ENCODE results near the gene TSPAN5.

The TSPAN5 gene

DNA sequence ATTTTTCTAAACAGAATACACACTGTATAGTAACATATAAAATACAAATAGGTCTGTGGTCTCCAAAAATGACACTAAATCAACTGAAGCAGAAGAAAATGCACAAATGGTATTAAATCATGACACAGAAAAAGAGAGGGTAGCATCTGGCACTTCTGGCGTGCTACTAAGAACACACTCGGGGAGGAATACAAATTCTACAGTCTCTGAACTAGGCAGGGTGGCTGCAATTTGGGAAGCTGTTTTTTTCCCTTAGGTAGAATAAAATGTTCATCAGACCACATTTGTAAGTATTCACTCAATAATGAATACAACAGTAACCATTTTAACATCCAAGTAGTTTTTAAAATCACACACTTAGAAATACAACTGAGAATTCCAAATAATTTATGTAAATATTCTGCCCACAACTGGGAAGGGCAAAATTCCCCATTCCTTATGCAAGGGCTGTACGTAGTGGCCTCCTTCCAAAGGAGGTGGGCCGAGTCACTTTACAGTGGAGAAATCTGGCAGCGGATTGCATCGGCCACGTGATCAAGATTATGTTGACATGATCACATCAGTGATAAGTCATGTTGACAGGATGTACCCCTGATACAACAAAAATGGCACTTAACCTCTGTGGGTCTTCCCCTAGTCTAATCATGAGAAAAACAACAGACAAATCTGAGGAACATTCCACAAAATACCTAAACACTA, 101.1 kb downstream of the TSPAN5 start:
- no peaks in the 10 kb centered on the region for H3K27me3 ChIP-seq (ENCODE audit: insufficient read depth, low read length)
- peak overlapping the region; percentile 48 for H3K27ac ChIP-seq (ENCODE audit: low read depth, low read length)
- peaks cover 60% of the 10 kb centered on the region for H3K79me2 ChIP-seq (ENCODE audit: control insufficient read depth, insufficient read depth, low read length, unreplicated experiment)
- H3K4me3 ChIP-seq (ENCODE audit: low read depth, low read length) = 0 out of 2 replicates have a peak overlapping the region, but pooled peaks have one; percentile 1
- peaks cover 34% of the 10 kb centered on the region for H3K4me1 ChIP-seq (ENCODE audit: control insufficient read depth, insufficient read depth, low read length, unreplicated experiment)
- H2AFZ ChIP-seq (ENCODE audit: low read length, unreplicated experiment) = no peak overlapping the region
- H3K36me3 ChIP-seq (ENCODE audit: insufficient read depth, low read length) = peaks cover 6% of the 10 kb centered on the region

- Histone ChIP-seq H3K27ac (ENCODE audit: low read depth, low read length) (peak overlapping the region; percentile 48), H3K27me3 (ENCODE audit: insufficient read depth, low read length) (no peaks in the 10 kb centered on the region), H3K36me3 (ENCODE audit: insufficient read depth, low read length) (peaks cover 6% of the 10 kb centered on the region), H3K79me2 (ENCODE audit: control insufficient read depth, insufficient read depth, low read length, unreplicated experiment) (peaks cover 59% of the 10 kb centered on the region), H2AFZ (ENCODE audit: low read length, unreplicated experiment) (no peak overlapping the region), H3K4me3 (ENCODE audit: low read depth, low read length) (peak overlapping the region; percentile 16; the same call in 1 of the 2 replicates), H3K4me1 (ENCODE audit: control insufficient read depth, insufficient read depth, low read length, unreplicated experiment) (peaks cover 34% of the 10 kb centered on the region)
Observed at GRCh38 chr4:98556451-98556850, 102.0 kb downstream of the TSPAN5 start.

- H3K4me1 ChIP-seq (ENCODE audit: control insufficient read depth, insufficient read depth, low read length, unreplicated experiment) = peaks cover 34% of the 10 kb centered on the region
- no peak overlapping the region for H2AFZ ChIP-seq (ENCODE audit: low read length, unreplicated experiment)
- H3K36me3 ChIP-seq (ENCODE audit: insufficient read depth, low read length) = peaks cover 6% of the 10 kb centered on the region
- no peaks in the 10 kb centered on the region for H3K27me3 ChIP-seq (ENCODE audit: insufficient read depth, low read length)
- peaks cover 55% of the 10 kb centered on the region for H3K79me2 ChIP-seq (ENCODE audit: control insufficient read depth, insufficient read depth, low read length, unreplicated experiment)
- peak overlapping the region; percentile 16; the same call in 1 of the 2 replicates for H3K4me3 ChIP-seq (ENCODE audit: low read depth, low read length)
- peak overlapping the region; percentile 48 for H3K27ac ChIP-seq (ENCODE audit: low read depth, low read length)
Observed at GRCh38 chr4:98555798-98556445, 102.5 kb downstream of the TSPAN5 start.

GRCh38 chr4:98546910-98547594, 111.4 kb downstream of the TSPAN5 start:
- H3K27ac ChIP-seq (ENCODE audit: low read depth, low read length) = peak overlapping the region; percentile 59
- peaks cover 3% of the 10 kb centered on the region for H3K4me1 ChIP-seq (ENCODE audit: control insufficient read depth, insufficient read depth, low read length, unreplicated experiment)
- H3K79me2 ChIP-seq (ENCODE audit: control insufficient read depth, insufficient read depth, low read length, unreplicated experiment) = peaks cover 32% of the 10 kb centered on the region
- peak overlapping the region; percentile 72 for H3K4me3 ChIP-seq (ENCODE audit: low read depth, low read length)
- no peaks in the 10 kb centered on the region for H3K27me3 ChIP-seq (ENCODE audit: insufficient read depth, low read length)
- H2AFZ ChIP-seq (ENCODE audit: low read length, unreplicated experiment) = peak overlapping the region; percentile 70
- no peaks in the 10 kb centered on the region for H3K36me3 ChIP-seq (ENCODE audit: insufficient read depth, low read length)

GRCh38 chr4:98544818-98545414, 113.5 kb downstream of the TSPAN5 start:
- Histone ChIP-seq H3K27me3 (ENCODE audit: insufficient read depth, low read length) (no peaks in the 10 kb centered on the region), H3K36me3 (ENCODE audit: insufficient read depth, low read length) (no peaks in the 10 kb centered on the region), H3K79me2 (ENCODE audit: control insufficient read depth, insufficient read depth, low read length, unreplicated experiment) (peaks cover 34% of the 10 kb centered on the region), H3K27ac (ENCODE audit: low read depth, low read length) (no peak overlapping the region), H3K4me3 (ENCODE audit: low read depth, low read length) (no peak overlapping the region), H3K4me1 (ENCODE audit: control insufficient read depth, insufficient read depth, low read length, unreplicated experiment) (peaks cover 3% of the 10 kb centered on the region), H2AFZ (ENCODE audit: low read length, unreplicated experiment) (no peak overlapping the region)

DNA sequence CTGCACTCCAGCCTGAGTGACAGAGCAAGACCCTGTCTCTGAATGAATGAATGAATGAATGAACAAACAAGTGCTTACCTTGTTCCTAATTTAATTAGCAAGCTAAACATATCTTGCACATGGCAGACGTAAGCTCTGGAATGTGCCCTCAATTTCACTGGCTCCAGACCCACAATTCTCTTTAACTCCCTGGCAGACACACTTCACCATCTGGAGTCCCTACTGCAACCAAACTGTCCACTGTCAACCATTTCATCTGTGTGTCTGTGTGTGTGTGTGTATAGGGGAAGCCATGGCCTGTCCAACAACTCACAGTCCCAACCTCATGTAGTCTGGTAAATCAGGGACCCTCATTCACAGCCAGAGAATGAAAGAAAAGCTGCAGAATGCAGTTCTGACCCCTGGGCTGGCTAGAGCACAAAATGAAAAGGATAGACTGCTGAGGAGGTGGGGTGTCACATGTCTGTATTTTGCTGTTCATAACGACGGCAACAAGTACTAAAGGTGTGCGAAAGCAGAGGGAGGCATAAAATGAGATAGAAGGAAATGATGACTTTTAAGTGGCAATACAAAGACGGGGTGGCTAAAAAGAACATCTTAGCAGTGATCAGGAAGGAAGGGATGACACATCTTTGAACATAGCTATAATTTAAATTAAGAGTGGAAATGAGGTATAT, 114.1 kb downstream of the TSPAN5 start:
- peaks cover 34% of the 10 kb centered on the region for H3K79me2 ChIP-seq (ENCODE audit: control insufficient read depth, insufficient read depth, low read length, unreplicated experiment)
- H3K4me3 ChIP-seq (ENCODE audit: low read depth, low read length) = no peak overlapping the region
- H3K27me3 ChIP-seq (ENCODE audit: insufficient read depth, low read length) = no peaks in the 10 kb centered on the region
- H2AFZ ChIP-seq (ENCODE audit: low read length, unreplicated experiment) = no peak overlapping the region
- H3K4me1 ChIP-seq (ENCODE audit: control insufficient read depth, insufficient read depth, low read length, unreplicated experiment) = peaks cover 3% of the 10 kb centered on the region
- no peak overlapping the region for H3K27ac ChIP-seq (ENCODE audit: low read depth, low read length)
- no peaks in the 10 kb centered on the region for H3K36me3 ChIP-seq (ENCODE audit: insufficient read depth, low read length)

GRCh38 chr4:98542011-98542410, 116.4 kb downstream of the TSPAN5 start:
- Histone ChIP-seq H3K79me2 (ENCODE audit: control insufficient read depth, insufficient read depth, low read length, unreplicated experiment) (peaks cover 38% of the 10 kb centered on the region), H3K27me3 (ENCODE audit: insufficient read depth, low read length) (no peaks in the 10 kb centered on the region), H2AFZ (ENCODE audit: low read length, unreplicated experiment) (no peak overlapping the region), H3K36me3 (ENCODE audit: insufficient read depth, low read length) (no peaks in the 10 kb centered on the region), H3K4me1 (ENCODE audit: control insufficient read depth, insufficient read depth, low read length, unreplicated experiment) (no peaks in the 10 kb centered on the region), H3K27ac (ENCODE audit: low read depth, low read length) (no peak overlapping the region), H3K4me3 (ENCODE audit: low read depth, low read length) (no peak overlapping the region)

DNA sequence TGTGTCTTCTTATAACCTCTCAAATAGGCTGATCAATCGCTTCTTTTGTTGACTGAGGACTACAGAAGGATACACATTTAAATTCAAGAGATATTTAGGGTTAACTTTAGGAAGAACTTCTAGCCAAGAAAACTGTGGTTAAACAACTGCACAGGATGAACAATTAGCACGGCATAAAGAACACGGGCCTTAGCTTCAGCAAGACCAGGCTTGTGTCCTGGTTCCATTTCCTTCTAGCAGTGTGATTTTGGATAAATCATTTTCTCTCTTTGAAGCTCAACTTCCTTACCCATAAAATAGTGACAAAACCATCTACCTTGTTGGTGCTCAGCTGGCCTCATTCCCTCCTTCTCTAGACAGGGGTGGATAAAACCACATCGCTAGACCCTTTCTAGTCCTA, 117.6 kb downstream of the TSPAN5 start:
- H3K79me2 ChIP-seq (ENCODE audit: control insufficient read depth, insufficient read depth, low read length, unreplicated experiment) = peaks cover 33% of the 10 kb centered on the region
- H3K27me3 ChIP-seq (ENCODE audit: insufficient read depth, low read length) = no peaks in the 10 kb centered on the region
- H3K4me3 ChIP-seq (ENCODE audit: low read depth, low read length) = no peak overlapping the region
- no peaks in the 10 kb centered on the region for H3K4me1 ChIP-seq (ENCODE audit: control insufficient read depth, insufficient read depth, low read length, unreplicated experiment)
- H3K27ac ChIP-seq (ENCODE audit: low read depth, low read length) = no peak overlapping the region
- no peak overlapping the region for H2AFZ ChIP-seq (ENCODE audit: low read length, unreplicated experiment)
- no peaks in the 10 kb centered on the region for H3K36me3 ChIP-seq (ENCODE audit: insufficient read depth, low read length)

DNA sequence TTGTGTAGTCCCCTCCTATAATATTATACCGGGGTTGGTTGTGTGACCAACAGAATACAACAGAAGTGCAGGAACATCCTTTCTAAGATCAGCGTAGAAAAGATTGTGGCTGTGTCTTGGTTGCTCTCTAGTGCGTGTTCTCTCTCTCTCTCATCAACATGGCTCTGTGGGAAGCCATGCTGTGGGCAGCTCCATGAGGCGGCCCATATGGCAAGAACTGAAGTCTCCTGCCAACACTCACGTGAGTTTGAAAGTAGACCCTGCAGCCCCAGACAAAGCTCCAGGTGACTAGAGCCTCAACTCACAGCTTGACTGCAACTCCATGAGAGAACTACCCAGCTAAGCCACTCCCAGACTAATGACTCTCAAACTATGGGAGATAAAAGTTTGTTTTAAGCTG, 118.7 kb downstream of the TSPAN5 start:
- H2AFZ ChIP-seq (ENCODE audit: low read length, unreplicated experiment) = no peak overlapping the region
- no peaks in the 10 kb centered on the region for H3K36me3 ChIP-seq (ENCODE audit: insufficient read depth, low read length)
- H3K4me3 ChIP-seq (ENCODE audit: low read depth, low read length) = no peak overlapping the region
- H3K27me3 ChIP-seq (ENCODE audit: insufficient read depth, low read length) = no peaks in the 10 kb centered on the region
- H3K4me1 ChIP-seq (ENCODE audit: control insufficient read depth, insufficient read depth, low read length, unreplicated experiment) = no peaks in the 10 kb centered on the region
- no peak overlapping the region for H3K27ac ChIP-seq (ENCODE audit: low read depth, low read length)
- H3K79me2 ChIP-seq (ENCODE audit: control insufficient read depth, insufficient read depth, low read length, unreplicated experiment) = peaks cover 23% of the 10 kb centered on the region

DNA sequence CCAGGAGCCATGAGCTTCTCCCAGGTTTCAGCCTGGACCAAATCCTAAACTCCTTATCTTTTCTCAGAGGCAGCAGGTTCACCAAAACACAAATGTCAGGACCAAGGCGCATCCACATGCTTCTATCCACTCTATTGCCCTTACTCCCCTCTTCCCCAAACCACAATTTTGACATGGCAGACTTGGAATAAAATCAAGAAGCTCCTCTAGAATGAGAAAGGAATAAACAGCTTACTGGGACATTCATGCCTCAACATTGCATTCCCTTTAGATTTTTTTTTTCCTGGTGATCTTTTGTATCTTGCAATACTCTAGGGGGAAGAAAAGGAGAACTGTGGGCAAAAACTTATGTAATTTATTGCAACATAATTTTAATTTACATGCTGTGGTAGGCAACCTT, 119.1 kb downstream of the TSPAN5 start:
- peaks cover 19% of the 10 kb centered on the region for H3K79me2 ChIP-seq (ENCODE audit: control insufficient read depth, insufficient read depth, low read length, unreplicated experiment)
- no peaks in the 10 kb centered on the region for H3K36me3 ChIP-seq (ENCODE audit: insufficient read depth, low read length)
- H3K27ac ChIP-seq (ENCODE audit: low read depth, low read length) = no peak overlapping the region
- H3K4me3 ChIP-seq (ENCODE audit: low read depth, low read length) = no peak overlapping the region
- no peak overlapping the region for H2AFZ ChIP-seq (ENCODE audit: low read length, unreplicated experiment)
- H3K4me1 ChIP-seq (ENCODE audit: control insufficient read depth, insufficient read depth, low read length, unreplicated experiment) = no peaks in the 10 kb centered on the region
- no peaks in the 10 kb centered on the region for H3K27me3 ChIP-seq (ENCODE audit: insufficient read depth, low read length)

All from ACC112 (cell line).